DOHH2 (cell line): Measurements from ENCODE around the gene FNDC3B.

Experiments used
- H3F3A ChIP-seq: fragments of 200-600 bp; sonication (generic), shearing (Covaris generic); 2 replicates; pipeline ENCODE4 v1.6.0; 2016; ENCODE audit warnings: antibody characterized with exemption, mild to moderate bottlenecking; ENCODE audit not compliant: control insufficient read depth, insufficient read depth
- H3K27ac ChIP-seq: fragments of 200-600 bp; sonication (generic); 2 replicates; pipeline ENCODE4 v1.5.1; 2014; ENCODE audit warnings: low read depth, mild to moderate bottlenecking, low read length, moderate library complexity
- H3K27me3 ChIP-seq: fragments of 200-600 bp; sonication (generic); 2 replicates; pipeline ENCODE4 v1.6.1; 2014; ENCODE audit warnings: mild to moderate bottlenecking, low read length, mixed read lengths; ENCODE audit not compliant: control insufficient read depth
- H3K36me3 ChIP-seq: fragments of 200-600 bp; sonication (generic); 2 replicates; pipeline ENCODE4 v1.6.1; 2014; ENCODE audit warnings: mild to moderate bottlenecking, low read length, moderate library complexity, mixed read lengths; ENCODE audit not compliant: control insufficient read depth
- H3K4me1 ChIP-seq: fragments of 200-600 bp; sonication (generic); 2 replicates; pipeline ENCODE4 v1.6.1; 2014; ENCODE audit warnings: mild to moderate bottlenecking, low read length, mixed read lengths; ENCODE audit not compliant: control insufficient read depth
- H3K4me2 ChIP-seq: fragments of 200-600 bp; sonication (generic); 2 replicates; pipeline ENCODE4 v1.6.0; 2014; ENCODE audit warnings: mild to moderate bottlenecking, low read length, moderate library complexity
- H3K4me3 ChIP-seq: fragments of 200-600 bp; sonication (generic); 2 replicates; pipeline ENCODE4 v1.5.1; 2014; ENCODE audit warnings: mild to moderate bottlenecking, low read length, mixed read lengths
- H3K79me2 ChIP-seq: fragments of 200-600 bp; sonication (generic); 2 replicates; pipeline ENCODE4 v1.6.1; 2014; ENCODE audit warnings: mild to moderate bottlenecking, low read length, mixed read lengths; ENCODE audit not compliant: control insufficient read depth
- H3K9me2 ChIP-seq: fragments of 200-600 bp; sonication (generic); replicated peaks from 2 replicates; pipeline ENCODE4 v1.6.1; 2014; ENCODE audit warnings: mild to moderate bottlenecking, low read length, mixed read lengths; ENCODE audit not compliant: control insufficient read depth
- H3K9me3 ChIP-seq: fragments of 200-600 bp; sonication (generic); 2 replicates; pipeline ENCODE4 v1.6.1; 2014; ENCODE audit warnings: antibody characterized with exemption, low read length, mixed read lengths; ENCODE audit not compliant: control insufficient read depth, insufficient read depth
- H4K20me1 ChIP-seq: fragments of 200-600 bp; sonication (generic); 2 replicates; pipeline ENCODE4 v1.6.0; 2014; ENCODE audit warnings: low read depth, mild to moderate bottlenecking, antibody characterized with exemption, low read length, moderate library complexity; ENCODE audit not compliant: control insufficient read depth, insufficient read depth
- CTCF ChIP-seq: fragments of 200-600 bp; sonication (generic); IDR thresholded peaks from one replicate; pipeline ENCODE4 v1.5.1; 2014; ENCODE audit warnings: antibody characterized with exemption, mild to moderate bottlenecking, low read depth, low read length; ENCODE audit not compliant: poor library complexity, severe bottlenecking
- EZH2phosphoT487 ChIP-seq: fragments of 200-600 bp; sonication (generic); IDR thresholded peaks from 2 replicates; pipeline ENCODE4 v1.6.1; 2017; ENCODE audit warnings: borderline replicate concordance, mild to moderate bottlenecking, antibody characterized with exemption, low read length, moderate library complexity, mixed read lengths

Gene FNDC3B

GRCh38 chr3:172277151-172277652, 237.8 kb downstream of the FNDC3B start:
- TF ChIP-seq CTCF (no peak), EZH2phosphoT487 (no peak)
- no peaks in the 10 kb centered on the region for H3K27me3 ChIP-seq
- no peaks in the 10 kb centered on the region for H3K9me2 ChIP-seq
- no peak overlapping the region for H3K27ac ChIP-seq
- no peak overlapping the region for H3K4me3 ChIP-seq
- no peaks in the 10 kb centered on the region for H3K9me3 ChIP-seq
- H3K79me2 ChIP-seq: no peaks in the 10 kb centered on the region
- no peaks in the 10 kb centered on the region for H4K20me1 ChIP-seq
- H3K4me2 ChIP-seq: no peak overlapping the region
- H3K4me1 ChIP-seq: 0 out of 2 replicates have a peak, but pooled peaks cover 5% of the 10 kb centered on the region
- H3F3A ChIP-seq: no peaks in the 10 kb centered on the region
- H3K36me3 ChIP-seq: no peaks in the 10 kb centered on the region

DNA sequence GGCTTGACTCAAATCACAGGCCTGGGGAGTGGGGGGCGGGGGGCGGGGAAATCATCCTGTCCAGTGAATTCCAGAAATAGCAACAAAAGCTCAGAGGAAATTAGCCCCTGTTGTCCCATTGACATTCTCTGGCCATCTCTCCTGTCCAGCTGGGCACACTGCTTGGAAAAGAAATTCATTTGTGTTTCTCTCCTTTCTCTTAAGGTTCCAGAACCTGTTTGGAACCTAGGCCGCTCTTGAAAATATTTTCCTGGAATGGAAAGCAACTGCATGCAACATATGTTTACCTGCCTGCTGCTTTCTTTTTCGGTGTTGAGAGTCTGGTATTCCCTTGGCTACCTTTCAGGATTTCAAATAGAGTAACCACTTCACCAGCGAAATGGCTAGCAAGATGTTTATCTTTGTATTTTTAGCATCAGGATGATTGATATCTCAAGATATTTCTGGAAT, 239.8 kb downstream of the FNDC3B start:
- Histone ChIP-seq H3F3A (no peaks in the 10 kb centered on the region), H3K27ac (no peak overlapping the region), H3K4me3 (no peak overlapping the region), H4K20me1 (no peaks in the 10 kb centered on the region), H3K79me2 (no peaks in the 10 kb centered on the region), H3K9me3 (no peaks in the 10 kb centered on the region), H3K4me2 (no peak overlapping the region), H3K9me2 (no peaks in the 10 kb centered on the region), H3K36me3 (no peaks in the 10 kb centered on the region), H3K4me1 (no peaks in the 10 kb centered on the region), H3K27me3 (no peaks in the 10 kb centered on the region)
- TF ChIP-seq EZH2phosphoT487 (no peak), CTCF (no peak)

GRCh38 chr3:172279974-172280373, 240.6 kb downstream of the FNDC3B start:
- H3K9me2 ChIP-seq: no peaks in the 10 kb centered on the region
- H3F3A ChIP-seq: no peaks in the 10 kb centered on the region
- H4K20me1 ChIP-seq: no peaks in the 10 kb centered on the region
- H3K27ac ChIP-seq: no peak overlapping the region
- H3K4me3 ChIP-seq: no peak overlapping the region
- no peaks in the 10 kb centered on the region for H3K27me3 ChIP-seq
- H3K4me2 ChIP-seq: no peak overlapping the region
- no peak for TF ChIP-seq CTCF
- no peak for TF ChIP-seq EZH2phosphoT487
- H3K4me1 ChIP-seq: no peaks in the 10 kb centered on the region
- no peaks in the 10 kb centered on the region for H3K79me2 ChIP-seq
- no peaks in the 10 kb centered on the region for H3K36me3 ChIP-seq
- no peaks in the 10 kb centered on the region for H3K9me3 ChIP-seq
